ENCODE measurements around the gene SULT1A2.

GRCh38 chr16:28553776-28554633 is 42.8 kb downstream of the SULT1A2 start, which contains the start of gene SGF29:
- TF ChIP-seq GATA3 (IDR thresholded peaks at IDR 0.05; ENCODE audit: low read depth, low read length): no peak
- no peak; the same call in 1 of the 2 replicates for TF ChIP-seq GATA2 (IDR thresholded peaks at IDR 0.05; ENCODE audit: low read depth, low read length)
